OCI-LY7 (cell line): ENCODE data around the gene PNPLA6.

ENCODE experiments used
- EZH2phosphoT487 ChIP-seq: fragments of 200-600 bp; sonication (generic); IDR thresholded peaks from 2 replicates; pipeline ENCODE4 v1.6.1; 2018; ENCODE audit warnings: low read depth, borderline replicate concordance, mild to moderate bottlenecking, mixed run types, antibody characterized with exemption, low read length, moderate library complexity, mixed read lengths
- TF ChIP-seq, protein P1 (sequence below): fragments of 200-600 bp; sonication (generic); conservative IDR thresholded peaks from 2 replicates; pipeline ENCODE4 v1.5.1; 2014; ENCODE audit warnings: mild to moderate bottlenecking, antibody characterized with exemption, low read length, moderate library complexity, mixed read lengths

DNA sequence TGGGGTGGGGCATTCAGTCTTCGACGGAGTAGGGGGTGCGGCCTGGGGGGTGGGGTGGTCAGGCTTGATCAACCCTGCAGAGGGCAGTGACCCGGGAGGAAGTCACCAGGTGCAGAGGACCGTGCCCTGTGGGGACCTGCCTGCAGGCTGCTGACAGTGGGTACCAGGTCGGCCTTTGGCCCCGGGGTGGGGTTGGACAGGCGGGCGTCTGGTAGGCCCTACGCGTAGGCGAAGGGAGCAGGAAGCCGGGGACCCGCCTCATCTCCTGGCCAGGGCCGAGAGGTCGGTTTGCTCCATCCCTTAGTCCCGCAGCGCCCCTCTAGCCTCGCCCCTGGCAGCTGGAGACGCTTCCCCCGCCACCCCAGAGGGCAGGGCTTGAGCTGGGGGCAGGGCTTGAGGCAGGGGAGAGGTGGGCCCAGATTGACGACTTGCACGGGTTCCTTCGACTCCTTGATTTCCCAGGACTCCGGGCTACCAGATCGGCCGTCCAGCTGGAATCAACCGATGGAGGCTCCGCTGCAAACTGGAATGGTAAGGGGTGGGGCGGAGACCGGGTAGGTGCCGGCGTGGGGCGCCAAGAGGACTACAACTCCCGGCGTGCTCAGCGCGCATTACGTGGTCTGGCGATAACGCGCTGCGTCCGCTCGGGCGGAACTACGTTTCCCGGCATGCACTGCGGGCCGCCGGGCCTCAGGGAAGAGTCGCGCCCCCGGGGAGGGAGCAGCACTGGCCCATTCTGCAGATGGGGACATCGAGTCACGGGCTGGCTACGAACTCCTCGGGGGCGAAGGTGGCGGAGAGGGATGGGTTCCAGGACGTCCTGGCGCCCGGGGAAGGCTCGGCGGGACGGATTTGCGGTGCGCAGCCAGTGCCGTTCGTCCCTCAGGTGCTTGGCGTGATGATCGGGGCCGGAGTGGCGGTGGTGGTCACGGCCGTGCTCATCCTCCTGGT is at the start of gene PNPLA6:
- TF ChIP-seq, protein P1, sequence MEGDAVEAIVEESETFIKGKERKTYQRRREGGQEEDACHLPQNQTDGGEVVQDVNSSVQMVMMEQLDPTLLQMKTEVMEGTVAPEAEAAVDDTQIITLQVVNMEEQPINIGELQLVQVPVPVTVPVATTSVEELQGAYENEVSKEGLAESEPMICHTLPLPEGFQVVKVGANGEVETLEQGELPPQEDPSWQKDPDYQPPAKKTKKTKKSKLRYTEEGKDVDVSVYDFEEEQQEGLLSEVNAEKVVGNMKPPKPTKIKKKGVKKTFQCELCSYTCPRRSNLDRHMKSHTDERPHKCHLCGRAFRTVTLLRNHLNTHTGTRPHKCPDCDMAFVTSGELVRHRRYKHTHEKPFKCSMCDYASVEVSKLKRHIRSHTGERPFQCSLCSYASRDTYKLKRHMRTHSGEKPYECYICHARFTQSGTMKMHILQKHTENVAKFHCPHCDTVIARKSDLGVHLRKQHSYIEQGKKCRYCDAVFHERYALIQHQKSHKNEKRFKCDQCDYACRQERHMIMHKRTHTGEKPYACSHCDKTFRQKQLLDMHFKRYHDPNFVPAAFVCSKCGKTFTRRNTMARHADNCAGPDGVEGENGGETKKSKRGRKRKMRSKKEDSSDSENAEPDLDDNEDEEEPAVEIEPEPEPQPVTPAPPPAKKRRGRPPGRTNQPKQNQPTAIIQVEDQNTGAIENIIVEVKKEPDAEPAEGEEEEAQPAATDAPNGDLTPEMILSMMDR = no peak
- TF ChIP-seq EZH2phosphoT487 = no peak
